GM12878 (cell line): ENCODE data around the gene ZNHIT1. TPM values are rescaled to one million over a fixed set of nuclear protein-coding genes. Genes with fewer than 3 reads are reported as not detected.

Experiments used
- ATAC-seq: fragments of 200-7000 bp; cut with Tn5 transposase; 3 replicates; pipeline ENCODE4 v1.9.1; 2020; ENCODE audit warnings: mild to moderate bottlenecking, moderate library complexity
- BruUV-seq: library from RNA; stranded (reverse); fragments of 400-500 nt; replicated peaks from 2 replicates; lab custom pipeline; 2021; lab: Mats Ljungman, UMichigan
- CTCF ChIA-PET: fragments of 300-600 bp; sonication (Branson Sonifier 250); formaldehyde crosslinking; extraction: SDS; loops from one replicate; lab custom pipeline; 2021; ENCODE audit warnings: inconsistent platforms; lab: Yijun Ruan, JAX
- POLR2A ChIA-PET: fragments of 350-600 bp; formaldehyde crosslinking; extraction: SDS; loops from one replicate; lab custom pipeline; 2021; ENCODE audit warnings: inconsistent platforms; lab: Charles Lee
- RAD21 ChIA-PET: fragments of 300-600 bp; sonication (Branson Sonifier 250); formaldehyde crosslinking; loops from one replicate; lab custom pipeline; 2023; ENCODE audit warnings: antibody characterized with exemption; ENCODE audit not compliant: unreplicated experiment; lab: Charles Lee
- SMC1A ChIA-PET: fragments of 300-600 bp; sonication (Branson Sonifier 250); formaldehyde crosslinking; loops from one replicate; lab custom pipeline; 2023; ENCODE audit not compliant: unreplicated experiment, uncharacterized antibody; lab: Charles Lee
- DNase-seq: peaks from one replicate; pipeline ENCODE4 v3.0.0-alpha.2; 2011; ENCODE audit warnings: low read depth, low spot score
- FAIRE-seq: peaks from 3 replicates; lab custom pipeline; 2011; peaks lifted over from hg19 to GRCh38; lab: Jason Lieb, UNC
- H2AFZ ChIP-seq: 2 replicates; pipeline ENCODE4 v1.6.0; 2011; ENCODE audit warnings: low read depth, low read length, control low read depth; ENCODE audit not compliant: control insufficient read depth
- H3K27ac ChIP-seq: 2 replicates; pipeline ENCODE4 v1.5.1; 2011; ENCODE audit warnings: control low read depth; ENCODE audit not compliant: control insufficient read depth, insufficient read depth
- H3K27me3 ChIP-seq, 2 experiments: replicated peaks in 1 of 2; 2 replicates each; pipeline versions ENCODE4 v1.6.0 to v1.6.1; 2011; ENCODE audit warnings: low read length in 1 of 2; ENCODE audit not compliant: control insufficient read depth in 2 of 2, insufficient read depth in 2 of 2
- H3K36me3 ChIP-seq, 2 experiments: 2 replicates each; pipeline ENCODE4 v1.5.1; 2011; ENCODE audit warnings: low read length in 1 of 2; ENCODE audit not compliant: control insufficient read depth in 2 of 2, insufficient read depth in 2 of 2
- H3K4me1 ChIP-seq: 2 replicates; pipeline ENCODE4 v1.6.1; 2011; ENCODE audit warnings: mild to moderate bottlenecking, low read length, moderate library complexity, mixed read lengths; ENCODE audit not compliant: control insufficient read depth, insufficient read depth
- H3K4me2 ChIP-seq: 2 replicates; pipeline ENCODE4 v1.6.0; 2011; ENCODE audit warnings: control low read depth; ENCODE audit not compliant: control insufficient read depth, insufficient read depth
- H3K4me3 ChIP-seq: fragments of 200-600 bp; sonication (generic); 2 replicates; pipeline ENCODE4 v1.5.1; 2016
- H3K79me2 ChIP-seq: 2 replicates; pipeline ENCODE4 v1.6.0; 2011; ENCODE audit warnings: low read length; ENCODE audit not compliant: control insufficient read depth, insufficient read depth
- H3K9ac ChIP-seq: 2 replicates; pipeline ENCODE4 v1.8.0; 2011; ENCODE audit warnings: low read length, control low read depth, mixed read lengths; ENCODE audit not compliant: control insufficient read depth, insufficient read depth
- H3K9me3 ChIP-seq: replicated peaks from 3 replicates; pipeline ENCODE4 v1.5.1; 2011; ENCODE audit warnings: mild to moderate bottlenecking, low read length; ENCODE audit not compliant: control insufficient read depth, insufficient read depth
- H4K20me1 ChIP-seq: 2 replicates; pipeline ENCODE4 v1.6.0; 2011; ENCODE audit not compliant: control insufficient read depth, insufficient read depth
- CBX5 ChIP-seq: sonication (generic); IDR thresholded peaks from 2 replicates; pipeline ENCODE4 v1.6.1; 2016; ENCODE audit warnings: low read depth, moderate library complexity, mild to moderate bottlenecking, inconsistent platforms
- CEBPB ChIP-seq, 2 experiments: fragments of 150-350 bp in 1 of 2; IDR thresholded peaks; 2 replicates each; pipeline ENCODE4 v1.6.1; 2012 to 2014; ENCODE audit warnings: low read depth in 2 of 2, low read length in 2 of 2, borderline replicate concordance in 1 of 2, inconsistent platforms in 1 of 2
- CHD2 ChIP-seq: IDR thresholded peaks from 2 replicates; pipeline ENCODE4 v1.6.1; 2011; ENCODE audit warnings: low read depth, low read length, improper control_type of control experiment, borderline replicate concordance
- EED ChIP-seq: sonication (generic); IDR thresholded peaks from 2 replicates; pipeline ENCODE4 v1.6.1; 2016; ENCODE audit warnings: antibody characterized with exemption, low read depth
- IRF4 ChIP-seq: IDR thresholded peaks from 2 replicates; pipeline ENCODE4 v1.6.1; 2011; ENCODE audit warnings: low read depth, low read length
- NFYA ChIP-seq: IDR thresholded peaks from 2 replicates; pipeline ENCODE4 v1.6.1; 2011; ENCODE audit warnings: low read depth, mild to moderate bottlenecking, low read length, improper control_type of control experiment, borderline replicate concordance
- PAX5 ChIP-seq: IDR thresholded peaks from 2 replicates; pipeline ENCODE4 v1.6.1; 2011; ENCODE audit warnings: low read depth, low read length, borderline replicate concordance
- POU2F2 ChIP-seq: IDR thresholded peaks from 3 replicates; pipeline ENCODE4 v1.6.1; 2011; ENCODE audit warnings: low read depth, mild to moderate bottlenecking, low read length, borderline replicate concordance
- SIN3A ChIP-seq: IDR thresholded peaks from 2 replicates; pipeline ENCODE4 v1.6.1; 2012; ENCODE audit warnings: low read depth, low read length, improper control_type of control experiment
- SMAD1 ChIP-seq: fragments of 450-650 bp; IDR thresholded peaks from 2 replicates; pipeline ENCODE4 v1.6.1; 2018; ENCODE audit warnings: mild to moderate bottlenecking, low read depth; ENCODE audit not compliant: partially characterized antibody
- SMC3 ChIP-seq: IDR thresholded peaks from 2 replicates; pipeline ENCODE4 v1.6.1; 2011; ENCODE audit warnings: low read length, improper control_type of control experiment, borderline replicate concordance
- SP1 ChIP-seq: IDR thresholded peaks from one replicate; pipeline ENCODE4 v1.6.1; 2011; ENCODE audit warnings: low read depth, low read length
- SRF ChIP-seq, 2 experiments: IDR thresholded peaks; 2 replicates each; pipeline ENCODE4 v1.6.1; 2011; ENCODE audit warnings: low read depth in 2 of 2, low read length in 2 of 2, mild to moderate bottlenecking in 1 of 2, moderate library complexity in 1 of 2
- STAT1 ChIP-seq: fragments of 450-650 bp; conservative IDR thresholded peaks from 2 replicates; pipeline ENCODE4 v1.6.1; 2014; ENCODE audit warnings: antibody characterized with exemption, mild to moderate bottlenecking
- WGBS: methylation state at CpG from one replicate; pipeline ENCODE4 v1.1.6; 2016; ENCODE audit warnings: low lambda C conversion rate; ENCODE audit not compliant: insufficient replicate concordance, insufficient coverage; ENCODE audit errors: missing lambda C conversion rate; 5-methylcytosine and 5-hydroxymethylcytosine counted together
- in situ Hi-C: fragments of 300-500 bp; cut with MboI; formaldehyde crosslinking; loops from 9 replicates; pipeline ENCODE4 v1.14.3; 2018; ENCODE audit warnings: mixed read lengths
- intact Hi-C: fragments of 100-400 bp; cut with micrococcal nuclease; formaldehyde crosslinking; loops from one replicate; pipeline ENCODE4 v1.14.2; 2022; ENCODE audit not compliant: unreplicated experiment
- polyA plus RNA-seq, 11 experiments: library from polyadenylated mRNA; depleted of rRNA in 4 of 11; unstranded in 6 of 11; stranded (reverse) in 5 of 11; fragments of >200 nt; fragmentation: Nextera tagmentation in 4 of 11; fragmentation: Illumina TruSeq in 1 of 11; extraction: Ambion mirVana in 4 of 11; extraction: Trizol in 1 of 11; gene quantifications; 1 replicate in 1 of 11; 2 replicates in 10 of 11; pipeline versions ENCODE4 v1.2.1 to v1.2.3, GENCODE V29; 2011 to 2016; ENCODE audit warnings: inconsistent platforms in 2 of 11, missing spikeins in 2 of 11, low read depth in 1 of 11
- total RNA-seq, 4 experiments: library from RNA; depleted of rRNA in 3 of 4; stranded (reverse); fragments of >200 nt in 3 of 4; fragmentation: Illumina TruSeq in 1 of 4; extraction: Trizol in 1 of 4; gene quantifications; 2 replicates each; pipeline versions ENCODE4 v1.2.1 to v1.2.3, GENCODE V29; 2013 to 2021
- TF ChIP-seq, protein P1 (sequence below): fragments of 150-350 bp; IDR thresholded peaks from 2 replicates; pipeline ENCODE4 v1.6.1; 2016; ENCODE audit warnings: low read depth, low read length

The ZNHIT1 gene
- total and polyA plus RNA-seq, 10 of the 15 experiments (the other 5 are each of a cell fraction or from before 2014, with no cell fraction given) = 3.8 to 79.2 (median 44.5) TPM

DNA sequence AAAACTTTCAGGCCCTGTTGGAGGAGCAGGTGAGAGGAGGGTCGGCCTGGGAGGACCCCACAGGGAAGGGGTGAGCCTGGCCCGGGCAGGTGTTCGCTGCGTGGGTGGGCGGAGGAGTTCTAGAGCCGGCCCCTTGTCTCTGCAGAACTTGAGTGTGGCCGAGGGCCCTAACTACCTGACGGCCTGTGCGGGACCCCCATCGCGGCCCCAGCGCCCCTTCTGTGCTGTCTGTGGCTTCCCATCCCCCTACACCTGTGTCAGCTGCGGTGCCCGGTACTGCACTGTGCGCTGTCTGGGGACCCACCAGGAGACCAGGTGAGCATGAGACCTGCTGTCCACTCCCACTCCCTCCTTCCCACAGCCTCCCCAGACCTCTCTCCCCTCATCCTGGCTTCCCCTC lies 5.6 kb downstream of the ZNHIT1 start:
- no peaks in the 10 kb centered on the region for H3K9me3 ChIP-seq
- H4K20me1 ChIP-seq = no peaks in the 10 kb centered on the region
- H3K4me3 ChIP-seq = no peak overlapping the region
- ChIA-PET CTCF (no interaction called here), RAD21 (no interaction called here), POLR2A (no interaction called here), SMC1A (no interaction called here)
- no peak overlapping the region for H3K4me2 ChIP-seq
- in situ Hi-C loops = no loop called here
- peaks cover 6% of the 10 kb centered on the region for H3K79me2 ChIP-seq
- no peak for TF ChIP-seq SP1
- no peak for TF ChIP-seq PAX5
- no peak for TF ChIP-seq NFYA
- no peak for TF ChIP-seq POU2F2
- TF ChIP-seq IRF4 = no peak
- no peak for TF ChIP-seq EED
- TF ChIP-seq CHD2 = no peak
- TF ChIP-seq SMAD1 = no peak
- TF ChIP-seq, protein P1, sequence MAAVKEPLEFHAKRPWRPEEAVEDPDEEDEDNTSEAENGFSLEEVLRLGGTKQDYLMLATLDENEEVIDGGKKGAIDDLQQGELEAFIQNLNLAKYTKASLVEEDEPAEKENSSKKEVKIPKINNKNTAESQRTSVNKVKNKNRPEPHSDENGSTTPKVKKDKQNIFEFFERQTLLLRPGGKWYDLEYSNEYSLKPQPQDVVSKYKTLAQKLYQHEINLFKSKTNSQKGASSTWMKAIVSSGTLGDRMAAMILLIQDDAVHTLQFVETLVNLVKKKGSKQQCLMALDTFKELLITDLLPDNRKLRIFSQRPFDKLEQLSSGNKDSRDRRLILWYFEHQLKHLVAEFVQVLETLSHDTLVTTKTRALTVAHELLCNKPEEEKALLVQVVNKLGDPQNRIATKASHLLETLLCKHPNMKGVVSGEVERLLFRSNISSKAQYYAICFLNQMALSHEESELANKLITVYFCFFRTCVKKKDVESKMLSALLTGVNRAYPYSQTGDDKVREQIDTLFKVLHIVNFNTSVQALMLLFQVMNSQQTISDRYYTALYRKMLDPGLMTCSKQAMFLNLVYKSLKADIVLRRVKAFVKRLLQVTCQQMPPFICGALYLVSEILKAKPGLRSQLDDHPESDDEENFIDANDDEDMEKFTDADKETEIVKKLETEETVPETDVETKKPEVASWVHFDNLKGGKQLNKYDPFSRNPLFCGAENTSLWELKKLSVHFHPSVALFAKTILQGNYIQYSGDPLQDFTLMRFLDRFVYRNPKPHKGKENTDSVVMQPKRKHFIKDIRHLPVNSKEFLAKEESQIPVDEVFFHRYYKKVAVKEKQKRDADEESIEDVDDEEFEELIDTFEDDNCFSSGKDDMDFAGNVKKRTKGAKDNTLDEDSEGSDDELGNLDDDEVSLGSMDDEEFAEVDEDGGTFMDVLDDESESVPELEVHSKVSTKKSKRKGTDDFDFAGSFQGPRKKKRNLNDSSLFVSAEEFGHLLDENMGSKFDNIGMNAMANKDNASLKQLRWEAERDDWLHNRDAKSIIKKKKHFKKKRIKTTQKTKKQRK = no peak
- TF ChIP-seq SIN3A = no peak
- no peak for TF ChIP-seq SRF (IDR thresholded peaks at IDR 0.05; ENCODE audit: low read depth in 2 of 2, low read length in 2 of 2)
- TF ChIP-seq CEBPB (IDR thresholded peaks at IDR 0.05; ENCODE audit: borderline replicate concordance in 1 of 2, low read depth in 2 of 2, low read length in 2 of 2) = no peak
- no peak for TF ChIP-seq CBX5
- TF ChIP-seq STAT1 = no peak
- TF ChIP-seq SMC3 = no peak
- BruUV-seq = no TSS peak
- H3K27me3 ChIP-seq = no peaks in the 10 kb centered on the region
- H3K27ac ChIP-seq = no peak overlapping the region
- WGBS = 95% methylated on average over 13 of the region's 15 CpGs
- intact Hi-C loops = no loop called here
- FAIRE-seq (no peak), DNase-seq (no peak), ATAC-seq (no peak)
- peaks cover 7 to 9% of the 10 kb centered on the region in 2 experiments for H3K36me3 ChIP-seq
- H2AFZ ChIP-seq = no peak overlapping the region
- H3K9ac ChIP-seq = no peak overlapping the region
- no peaks in the 10 kb centered on the region for H3K4me1 ChIP-seq
